ENCODE measurements around the gene HYAL1.
"Not testable (repeated sequence)": the region's sequence is repeated elsewhere in the genome, so short reads cannot be mapped to it uniquely, and the experiment has no call there.

The HYAL1 gene

GRCh38 chr3:50284121-50284520, 19.3 kb downstream of the HYAL1 start:
- not testable (repeated sequence) for H3K4me3 ChIP-seq, H3K27ac ChIP-seq

- Histone ChIP-seq H3K4me3 (no peak overlapping the region), H3K27ac (no peak overlapping the region)
Measured at GRCh38 chr3:50279255-50280016, 23.9 kb downstream of the HYAL1 start.

DNA sequence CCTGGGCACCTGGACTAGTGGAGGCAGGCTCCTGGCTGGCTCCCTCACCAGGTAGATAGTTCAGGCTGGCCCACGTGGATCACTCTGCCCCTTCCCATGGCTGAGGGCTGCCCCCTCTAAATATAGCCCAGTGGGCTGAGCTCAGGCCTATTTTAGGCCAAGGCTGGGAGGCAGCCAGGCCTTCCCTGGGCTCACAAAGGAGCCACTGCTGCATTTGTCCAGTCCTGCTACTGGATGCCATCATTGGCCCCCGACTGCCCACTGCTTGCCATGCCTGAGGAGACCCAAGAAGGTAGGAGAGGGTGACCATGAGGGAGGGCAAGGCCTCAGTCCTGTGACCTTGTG, 24.5 kb downstream of the HYAL1 start, which contains the start of gene LSMEM2:
TSS of gene LSMEM2 (plus strand) at position 208 of the 345 bp plus-strand sequence. CDS start at position 235, 27 bp downstream.
- no peak within 1 kb of the TSS for H3K4me3 ChIP-seq

DNA sequence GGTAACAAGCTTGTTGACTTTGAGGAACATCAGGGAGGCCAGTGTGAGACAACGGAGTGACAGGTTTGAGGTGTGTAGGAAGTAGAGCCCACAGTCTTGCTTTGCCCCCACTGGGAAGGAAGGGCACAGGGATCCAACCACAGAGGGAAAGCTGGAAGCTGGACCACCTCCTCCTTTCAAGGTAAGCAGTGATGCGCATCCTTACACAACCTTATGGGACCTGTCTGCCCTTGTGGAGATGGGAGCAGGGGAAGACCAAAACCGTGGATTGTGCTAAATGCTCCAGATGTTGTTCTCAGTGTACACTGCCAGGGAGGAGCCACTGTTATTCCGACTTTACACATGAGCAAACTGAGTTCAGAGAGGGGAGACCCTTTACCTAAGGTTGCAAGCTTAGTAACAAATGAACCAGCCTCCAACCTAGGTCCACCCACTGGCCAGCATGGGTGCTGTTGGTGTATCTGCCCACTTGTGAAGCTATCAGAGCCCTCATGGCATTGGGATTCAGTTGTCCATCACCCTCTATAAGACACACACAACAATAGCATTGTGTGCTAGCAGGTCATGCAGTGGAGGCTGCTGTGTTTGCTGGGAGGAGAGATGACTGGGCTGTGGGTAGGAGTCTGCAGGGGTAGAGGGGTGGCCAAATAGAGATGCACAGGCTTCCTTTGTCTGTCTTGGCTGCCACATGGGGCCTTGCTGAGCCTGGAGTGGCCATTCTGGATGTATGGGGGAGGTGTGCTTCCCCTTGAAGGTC, 25.1 kb downstream of the HYAL1 start:
- no peak overlapping the region for H3K27ac ChIP-seq
- H3K4me3 ChIP-seq = no peak overlapping the region

More for the DNA sequence above, 24.5 kb downstream of the HYAL1 start, which contains the start of gene LSMEM2:
- no peak within 1 kb of the TSS for H3K27ac ChIP-seq

- Histone ChIP-seq H3K4me3 (no peak overlapping the region), H3K27ac (no peak overlapping the region)
Measured at GRCh38 chr3:50276762-50277101, 26.6 kb downstream of the HYAL1 start.

DNA sequence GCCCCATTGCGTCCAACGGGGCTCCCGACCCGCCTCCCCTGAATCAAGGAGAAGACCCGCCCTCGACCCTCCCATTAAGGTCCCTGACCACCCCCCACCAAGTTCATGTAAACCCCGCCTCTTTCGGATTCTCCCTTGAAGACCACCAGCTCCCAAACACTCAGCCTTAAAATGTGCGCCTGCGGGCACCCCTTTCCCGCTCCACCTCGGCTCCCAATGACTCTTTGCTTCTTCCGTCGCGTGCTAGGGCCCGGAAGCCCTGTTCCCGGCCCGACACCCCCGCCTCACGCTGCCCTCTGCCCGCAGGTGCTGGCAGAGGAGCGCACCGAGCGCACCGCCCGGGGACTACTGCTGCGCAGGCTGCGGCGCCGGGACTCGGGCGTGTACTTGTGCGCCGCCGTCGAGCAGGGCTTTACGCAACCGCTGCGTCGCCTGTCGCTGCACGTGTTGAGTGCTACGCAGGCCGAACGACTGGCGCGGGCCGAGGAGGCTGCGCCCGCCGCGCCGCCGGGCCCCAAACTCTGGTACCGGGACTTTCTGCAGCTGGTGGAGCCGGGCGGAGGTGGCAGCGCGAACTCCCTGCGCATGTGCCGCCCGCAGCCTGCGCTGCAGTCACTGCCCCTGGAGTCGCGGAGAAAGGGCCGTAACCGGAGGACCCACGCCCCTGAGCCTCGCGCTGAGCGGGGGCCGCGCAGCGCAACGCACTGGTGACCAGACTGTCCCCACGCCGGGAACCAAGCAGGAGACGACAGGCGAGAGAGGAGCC, 27.2 kb downstream of the HYAL1 start:
- Histone ChIP-seq H3K27ac (no peak overlapping the region), H3K4me3 (no peak overlapping the region)

GRCh38 chr3:50275141-50275995, 28.0 kb downstream of the HYAL1 start:
- Histone ChIP-seq H3K4me3 (no peak overlapping the region), H3K27ac (no peak overlapping the region)

GRCh38 chr3:50274371-50275104, 28.8 kb downstream of the HYAL1 start:
- H3K27ac ChIP-seq = no peak overlapping the region

GRCh38 chr3:50273689-50274065, 29.7 kb downstream of the HYAL1 start:
- Histone ChIP-seq H3K4me3 (peak overlapping the region in 1 of 7 experiments; percentile 14), H3K27ac (peak overlapping the region in 2 of 21 experiments; percentile 5 to 12)

More at GRCh38 chr3:50274371-50275104, 28.8 kb downstream of the HYAL1 start:
- no peak overlapping the region for H3K4me3 ChIP-seq

GRCh38 chr3:50272911-50273688, 30.3 kb downstream of the HYAL1 start:
- Histone ChIP-seq H3K27ac (peak overlapping the region in 4 of 21 experiments; percentile 5 to 16 (median 12)), H3K4me3 (peak overlapping the region in 4 of 7 experiments; percentile 14 to 28 (median 18))

DNA sequence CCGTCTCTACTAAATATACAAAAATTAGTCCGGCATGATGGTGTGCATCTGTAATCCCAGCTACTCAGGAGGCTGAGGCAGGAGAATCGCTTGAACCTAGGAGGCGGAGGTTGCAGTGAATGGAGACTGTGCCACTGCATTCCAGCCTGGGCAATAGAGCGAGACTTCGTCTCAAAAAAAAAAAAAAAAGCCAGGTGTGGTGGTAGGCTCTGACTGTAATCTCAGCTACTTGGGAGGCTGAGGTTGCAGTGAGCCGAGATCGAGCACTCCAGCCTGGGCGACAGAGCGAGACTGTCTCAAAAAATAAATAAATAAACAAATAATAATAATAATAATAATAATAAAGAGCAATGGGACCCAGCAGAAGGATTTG, 30.9 kb downstream of the HYAL1 start:
- H3K27ac ChIP-seq, H3K4me3 ChIP-seq: not testable (repeated sequence)

GRCh38 chr3:50271314-50271936, 31.9 kb downstream of the HYAL1 start:
- Histone ChIP-seq H3K27ac (peak overlapping the region in 1 of 21 experiments; percentile 68), H3K4me3 (no peak overlapping the region)

GRCh38 chr3:50270422-50271224, 32.8 kb downstream of the HYAL1 start:
- peak overlapping the region in 4 of 21 experiments; percentile 26 to 68 (median 50) for H3K27ac ChIP-seq
- peak overlapping the region in 1 of 7 experiments; percentile 15 for H3K4me3 ChIP-seq

- Histone ChIP-seq H3K27ac (peak overlapping the region in 6 of 21 experiments; percentile 26 to 68 (median 46)), H3K4me3 (peak overlapping the region in 2 of 7 experiments; percentile 5 to 15)
Measured at GRCh38 chr3:50269977-50270413, 33.4 kb downstream of the HYAL1 start.

- H3K27ac ChIP-seq = peak overlapping the region in 11 of 21 experiments; percentile 26 to 80 (median 61)
- peak overlapping the region in 2 of 7 experiments; percentile 15 to 20 for H3K4me3 ChIP-seq
Measured at GRCh38 chr3:50269460-50269859, 33.9 kb downstream of the HYAL1 start.

- peak within 1 kb of the TSS in 3 of 7 experiments; percentile 15 to 22 (median 20) for H3K4me3 ChIP-seq
- H3K27ac ChIP-seq = peak within 1 kb of the TSS in 13 of 21 experiments; percentile 44 to 87 (median 66)
Measured at GRCh38 chr3:50268703-50269451, 34.5 kb downstream of the HYAL1 start, which contains the start of gene SEMA3B. SEMA3B (plus strand) TSS chr3:50269147; CDS start chr3:50269241, 94 bp downstream.

Measured in skin epidermis (tissue), 12 donors.